Left ventricle myocardium superior (tissue), 1 donor: ENCODE data around the gene CEP63. TPM values are rescaled to one million over a fixed set of nuclear protein-coding genes. Genes with fewer than 3 reads are reported as not detected.

ENCODE experiments used
- ATAC-seq: fragments of 200-7000 bp; cut with Tn5 transposase; one replicate; pipeline ENCODE4 v1.9.1; 2020; ENCODE audit warnings: mild to moderate bottlenecking, moderate library complexity
- DNase-seq: peaks from one replicate; pipeline ENCODE4 v3.0.0-alpha.2; 2020
- intact Hi-C: fragments of 100-400 bp; cut with micrococcal nuclease; formaldehyde crosslinking; loops from one replicate; pipeline ENCODE4 v1.11.0; 2022
- long read RNA-seq: library from polyadenylated mRNA; unstranded; transcript quantifications from one replicate; pipeline ENCODE4 v2.0.0, GENCODE V29; 2021
- total RNA-seq: library from RNA; stranded (reverse); fragmentation: NEBNext Ultra II Directional; extraction: Animal tissue kit (Norgen Biotek cat#: 25700); gene quantifications from one replicate; pipeline ENCODE4 v1.2.1, GENCODE V29; 2021
- donor health status: DM: no; HTN: yes; CAD: no; lungs with severe emphysema.

Gene CEP63
- 35.1 TPM for total RNA-seq
- long read RNA-seq, transcript CEP63-201 (12 exons, 2,056 nt), result major isoform, 9 of 63 reads
- long read RNA-seq, partial matches to known transcripts, result 30 of 63 reads
- long read RNA-seq, other reads (novel, unspliced or antisense), result 20 of 63 reads

DNA sequence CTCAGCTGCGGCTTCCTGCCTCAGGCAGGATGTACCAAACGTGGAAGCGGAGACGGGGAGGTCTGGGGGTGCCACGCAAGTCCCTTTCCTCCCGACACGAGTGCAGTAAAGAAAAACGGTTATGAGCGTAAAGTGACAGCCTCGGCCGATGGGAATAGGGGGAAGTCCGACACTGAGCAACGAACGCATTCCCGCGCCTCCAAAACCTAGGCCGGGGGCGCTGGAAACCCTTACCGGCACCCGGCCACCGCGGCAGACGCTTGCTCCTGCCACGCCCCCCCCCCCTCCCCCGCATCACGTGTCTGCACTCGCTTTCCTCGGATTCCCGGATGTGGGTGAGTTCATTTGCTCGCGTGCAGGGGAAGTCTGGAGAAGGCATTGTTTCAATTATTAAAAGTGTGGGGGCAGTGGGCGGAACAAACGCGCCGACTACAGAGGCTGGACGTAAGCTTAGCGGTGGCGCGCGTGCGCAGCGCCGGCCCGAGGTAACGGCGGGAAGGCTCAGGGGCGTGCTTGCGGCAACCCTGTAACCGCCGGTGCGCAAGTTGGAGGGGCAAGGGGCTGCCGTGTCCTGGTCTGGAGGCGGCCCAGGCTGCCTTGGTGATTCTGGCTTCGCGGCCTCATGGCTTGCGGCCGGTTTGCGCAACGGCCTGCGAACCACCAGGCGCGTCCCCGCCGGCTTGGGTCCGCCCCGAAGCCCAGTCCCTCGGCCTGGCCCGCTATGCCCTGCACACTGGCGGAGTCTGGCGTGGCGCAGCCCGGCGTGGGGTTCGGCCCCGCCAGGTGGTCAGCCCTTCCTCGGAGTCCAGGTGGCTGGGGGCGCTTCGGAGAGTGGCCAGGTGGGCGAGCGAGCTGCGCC, at the start of gene CEP63, which contains the start of gene ANAPC13:
CEP63 (plus strand) TSS at position 340 of the 859 bp plus-strand sequence. CDS start 9,264 bp downstream, outside the sequence.
ANAPC13 (minus strand) TSS at position 268 of the 859 bp plus-strand sequence. CDS start 3,081 bp downstream, outside the sequence.
- DNase-seq (peak; percentile 93), ATAC-seq (peak; percentile 94)
- intact Hi-C loops, result loop anchor here (10.0 kb wide), 1 partner anchor 281 kb away; no protein-coding TSS in a partner anchor

GRCh38 chr3:134437211-134437752, 48.6 kb upstream of the CEP63 start:
- ATAC-seq (no peak), DNase-seq (no peak)
- intact Hi-C loops, result no loop called here

DNA sequence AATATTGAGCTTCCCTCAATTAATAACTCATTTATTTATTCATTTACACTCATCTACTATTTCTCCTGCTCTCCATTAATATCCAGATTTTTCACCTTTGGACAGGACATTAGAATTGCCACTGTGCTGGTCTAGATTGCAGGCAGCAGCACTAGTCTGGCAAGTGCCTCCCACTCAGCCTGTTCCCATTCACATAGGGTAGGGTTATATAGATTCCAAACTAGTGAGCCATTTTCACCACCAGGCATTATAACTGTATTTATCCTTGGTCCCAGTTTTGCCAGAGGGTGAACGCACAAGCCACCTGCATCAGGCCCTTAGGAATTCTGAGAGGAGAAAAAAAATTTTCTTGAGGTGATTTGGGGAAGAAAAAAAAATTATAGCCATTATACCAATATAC, 44.5 kb upstream of the CEP63 start:
- intact Hi-C loops, result no loop called here
- ATAC-seq (no peak), DNase-seq (no peak)

DNA sequence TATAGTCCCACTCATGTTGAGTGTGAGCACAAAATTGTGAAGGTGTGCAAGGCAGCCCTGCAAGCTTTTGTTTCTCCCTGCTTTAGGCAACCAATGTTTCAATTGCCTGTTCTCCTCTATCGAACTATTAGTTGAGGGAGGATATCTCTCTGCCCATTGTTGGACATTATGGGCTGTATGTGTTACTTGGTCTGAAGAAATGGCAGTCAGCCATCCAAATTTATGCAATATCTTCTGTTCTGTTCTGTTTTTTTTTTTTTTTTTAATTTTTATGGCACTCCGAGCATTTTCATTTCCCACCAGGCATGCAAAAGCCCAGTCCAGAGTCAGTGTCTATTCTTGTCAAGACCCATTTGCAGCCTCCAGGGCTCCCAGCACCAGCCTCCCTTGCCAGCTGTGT, 44.0 kb upstream of the CEP63 start:
- intact Hi-C loops, result no loop called here
- ATAC-seq (no peak), DNase-seq (no peak)

- ATAC-seq (no peak), DNase-seq (no peak)
- intact Hi-C loops, result no loop called here
These were observed 40.8 kb upstream of the CEP63 start for GRCh38 chr3:134445095-134445494.

- ATAC-seq, result peak; percentile 91
- intact Hi-C loops, result no loop called here
- no peak for DNase-seq
These were observed 40.2 kb upstream of the CEP63 start for GRCh38 chr3:134445636-134446035.

GRCh38 chr3:134446800-134447199, 39.1 kb upstream of the CEP63 start:
- peak; percentile 30 for ATAC-seq
- intact Hi-C loops, result no loop called here
- DNase-seq, result no peak

DNA sequence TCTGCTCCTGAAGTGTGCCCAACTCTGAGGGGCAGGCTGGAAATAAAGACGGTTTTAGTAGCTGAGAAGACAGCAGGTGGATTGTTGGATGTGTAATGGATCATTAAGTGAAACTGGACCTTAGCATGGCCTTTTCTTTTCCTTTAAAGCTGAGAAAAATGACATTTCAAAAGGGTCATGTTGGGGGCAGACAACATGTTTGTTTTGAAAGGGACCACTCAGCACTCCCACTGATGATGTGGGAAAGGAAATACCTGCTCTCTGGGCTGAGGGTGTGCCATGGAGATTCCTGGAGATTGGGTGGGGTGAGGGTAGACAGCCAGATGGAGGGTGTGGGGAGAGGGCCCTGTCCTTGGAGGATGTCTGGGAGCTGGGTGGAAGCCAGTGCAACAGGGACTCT, 38.5 kb upstream of the CEP63 start:
- DNase-seq (no peak), ATAC-seq (no peak)
- intact Hi-C loops, result no loop called here

GRCh38 chr3:134448664-134449063, 37.2 kb upstream of the CEP63 start:
- no peak for DNase-seq
- intact Hi-C loops, result no loop called here

GRCh38 chr3:134449277-134449676, 36.6 kb upstream of the CEP63 start:
- ATAC-seq (peak; percentile 57), DNase-seq (peak; percentile 46)
- intact Hi-C loops, result no loop called here

More at GRCh38 chr3:134448664-134449063, 37.2 kb upstream of the CEP63 start:
- ATAC-seq, result no peak

GRCh38 chr3:134449951-134450350, 35.9 kb upstream of the CEP63 start:
- ATAC-seq (no peak), DNase-seq (no peak)
- intact Hi-C loops, result no loop called here

GRCh38 chr3:134453631-134454030, 32.2 kb upstream of the CEP63 start:
- intact Hi-C loops, result no loop called here
- DNase-seq, result no peak
- no peak for ATAC-seq

GRCh38 chr3:134457376-134458074, 28.3 kb upstream of the CEP63 start:
- ATAC-seq, result no peak
- intact Hi-C loops, result no loop called here
- DNase-seq, result no peak

DNA sequence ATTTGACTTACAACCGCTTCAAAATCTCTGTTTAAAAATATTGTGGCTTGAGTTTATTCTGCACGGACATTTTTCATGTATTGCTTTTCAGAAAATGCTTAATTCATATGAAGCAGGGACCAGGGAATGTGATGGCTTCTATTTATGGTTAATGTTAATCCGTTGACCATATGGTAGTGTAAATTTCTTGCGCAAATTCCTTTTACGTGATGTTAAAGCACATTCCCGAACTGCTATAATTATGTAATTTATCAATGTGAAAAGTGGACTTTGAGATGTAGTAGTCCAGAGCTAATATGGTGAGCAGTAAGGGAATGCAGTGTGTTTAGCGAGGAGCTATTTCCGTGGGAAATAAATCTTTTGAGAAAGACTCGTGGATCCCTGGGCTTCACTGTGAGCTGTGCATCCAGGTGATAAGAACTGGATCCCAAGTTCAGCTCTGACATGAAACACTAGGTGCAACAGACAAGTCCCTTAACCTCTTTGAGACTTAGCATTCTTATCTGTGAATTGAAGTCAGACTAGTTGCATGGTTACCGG, 27.4 kb upstream of the CEP63 start:
- ATAC-seq (no peak), DNase-seq (no peak)
- intact Hi-C loops, result no loop called here

DNA sequence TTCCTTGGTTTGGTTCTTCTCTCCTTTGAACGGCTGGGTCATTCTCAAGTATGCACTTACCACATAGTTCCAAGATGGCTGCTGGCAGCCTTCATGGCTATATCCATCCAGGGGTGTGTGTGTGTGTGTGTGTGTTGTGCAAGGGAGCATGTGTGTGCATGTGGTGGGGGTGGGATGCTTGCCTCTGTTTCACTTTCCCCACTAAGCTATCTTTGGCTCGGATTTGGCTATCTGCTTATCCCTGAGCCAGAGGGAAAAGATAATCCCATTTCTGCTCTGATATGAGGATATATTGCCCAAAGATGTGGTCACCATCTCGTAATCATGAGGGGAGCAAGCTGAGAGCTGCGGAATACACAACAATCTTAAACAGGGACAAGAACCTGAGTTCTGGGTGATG, 26.3 kb upstream of the CEP63 start:
- ATAC-seq (peak; percentile 12), DNase-seq (no peak)
- intact Hi-C loops, result no loop called here

DNA sequence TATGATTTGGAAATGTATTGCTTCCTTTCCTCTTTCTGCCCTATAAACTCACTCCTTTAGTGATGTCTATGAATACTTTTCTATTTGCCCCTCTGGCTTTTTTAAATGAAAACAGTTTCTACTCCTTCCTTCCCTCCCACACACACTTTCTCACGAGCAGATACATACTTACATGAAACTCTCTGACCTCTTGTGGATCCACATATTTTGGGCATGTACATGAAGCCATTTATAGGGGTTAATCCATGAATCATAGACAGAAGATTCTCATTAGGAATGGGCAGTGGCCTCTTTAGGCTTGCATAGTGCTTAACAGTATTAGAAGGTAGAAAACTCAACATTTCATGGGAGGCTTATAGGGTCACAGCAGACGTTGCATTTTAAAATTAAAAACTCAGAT, 24.9 kb upstream of the CEP63 start:
- intact Hi-C loops, result no loop called here
- DNase-seq (no peak), ATAC-seq (no peak)

DNA sequence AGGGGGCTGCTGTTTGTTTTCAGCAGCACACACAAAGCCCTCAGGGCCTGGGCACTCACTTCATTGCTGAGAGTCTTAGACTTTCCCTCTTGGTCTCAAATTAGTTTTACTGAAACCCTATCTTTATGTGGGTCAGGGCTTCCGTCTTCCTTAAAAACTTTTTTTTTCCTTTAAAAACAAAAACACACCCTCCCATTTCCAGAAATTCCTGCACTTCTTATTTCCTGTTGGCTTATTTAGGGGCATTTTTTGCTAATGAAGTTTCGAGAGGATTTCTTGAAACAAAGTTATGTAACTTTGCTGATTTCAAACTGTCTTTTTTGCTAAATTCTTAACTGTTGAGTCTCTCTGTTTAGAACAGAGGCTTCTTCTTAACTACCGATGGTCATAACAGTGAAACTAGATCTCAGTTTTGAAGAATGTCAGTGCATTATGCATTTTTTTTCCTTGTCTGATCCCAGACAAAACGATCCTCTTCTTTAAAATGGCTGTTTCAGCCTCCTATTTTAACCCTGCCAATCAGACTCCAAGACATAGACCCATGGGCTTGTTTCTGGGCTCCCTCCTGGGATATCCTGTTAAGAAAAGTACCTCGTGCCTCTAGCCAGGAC, 23.4 kb upstream of the CEP63 start:
- intact Hi-C loops, result no loop called here
- peak; percentile 22 for ATAC-seq

DNA sequence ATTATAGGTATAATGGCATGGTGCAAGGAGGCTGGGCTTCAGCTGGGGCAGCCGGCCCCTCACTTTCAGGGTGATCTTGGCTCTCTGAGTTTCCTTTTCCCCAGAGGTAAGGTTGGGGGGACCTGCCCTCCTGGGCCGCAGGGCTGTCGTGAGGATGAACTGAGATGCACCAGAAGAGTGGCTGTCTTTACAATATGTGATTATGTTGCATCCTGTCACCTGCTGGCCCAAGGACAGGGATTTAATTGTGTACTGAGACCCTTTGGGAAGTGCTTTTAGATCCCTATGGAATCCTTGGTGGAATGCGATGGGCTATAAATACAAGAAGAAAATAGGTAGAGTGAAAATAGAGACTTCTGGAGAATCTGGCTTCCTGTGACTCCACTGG, 22.2 kb upstream of the CEP63 start:
- DNase-seq (no peak), ATAC-seq (no peak)
- intact Hi-C loops, result no loop called here

More for the DNA sequence above, 23.4 kb upstream of the CEP63 start:
- no peak for DNase-seq

GRCh38 chr3:134464064-134464688, 21.7 kb upstream of the CEP63 start:
- peak; percentile 83 for DNase-seq
- ATAC-seq, result peak; percentile 83

More at GRCh38 chr3:134464064-134464688, 21.7 kb upstream of the CEP63 start:
- intact Hi-C loops, result no loop called here
